NCI-H2227 (cell line): Measurements from ENCODE around the gene CHST3.
A peak's percentile ranks its signal among the peaks of the same experiment; 100 is the strongest.
"Not testable (repeated sequence)": the region's sequence is repeated elsewhere in the genome, so short reads cannot be mapped to it uniquely, and the experiment has no call there.

Experiments
- DNase-seq: peaks from one replicate; lab custom pipeline; 2025; ENCODE audit not compliant: unreplicated experiment; lab: John Stamatoyannopoulos, UW

CHST3 gene

DNA sequence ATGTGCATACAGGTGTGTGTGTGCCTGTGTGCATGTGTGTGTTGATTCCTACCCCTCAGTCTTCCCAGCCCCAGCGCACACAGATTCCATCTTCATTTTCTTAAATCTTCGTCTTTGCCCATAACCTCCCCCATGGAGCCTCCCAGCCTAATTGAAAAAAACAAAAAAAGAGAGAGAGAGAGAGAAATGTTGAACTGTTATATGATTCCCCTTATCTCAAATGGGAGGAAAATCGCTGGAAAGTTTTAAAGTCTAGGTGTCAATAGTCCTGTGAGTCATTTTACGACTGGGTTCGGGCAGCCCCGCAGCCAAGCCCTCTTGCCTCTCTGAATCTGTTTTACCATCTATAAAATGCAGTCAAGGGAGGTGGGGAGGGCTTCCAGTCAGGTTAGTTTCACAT lies 63.3 kb downstream of the CHST3 start:
- DNase-seq, result no peak

DNA sequence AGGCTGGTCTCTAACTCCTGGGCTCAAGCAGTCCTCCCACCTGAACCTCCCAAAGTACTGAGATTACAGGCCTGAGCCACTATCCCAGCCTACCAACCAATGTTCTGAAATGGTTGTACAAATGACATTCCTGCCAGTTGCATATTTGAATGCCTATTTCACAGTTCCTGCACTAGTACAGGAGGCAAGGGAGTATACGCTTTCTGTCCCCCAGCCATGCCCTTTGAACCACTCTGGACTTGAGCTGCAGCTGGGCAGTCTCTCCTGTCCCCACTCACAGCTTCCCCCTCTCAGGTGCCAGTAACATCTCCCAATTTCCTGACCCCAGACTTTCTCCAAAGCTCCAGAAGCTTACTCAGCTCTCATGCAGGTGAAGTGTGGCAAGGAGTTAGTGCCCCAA lies 65.2 kb downstream of the CHST3 start:
- no peak for DNase-seq

GRCh38 chr10:72030762-72031543 lies 66.8 kb downstream of the CHST3 start:
- no peak for DNase-seq

GRCh38 chr10:72031706-72032105 lies 67.5 kb downstream of the CHST3 start:
- DNase-seq, result no peak

DNA sequence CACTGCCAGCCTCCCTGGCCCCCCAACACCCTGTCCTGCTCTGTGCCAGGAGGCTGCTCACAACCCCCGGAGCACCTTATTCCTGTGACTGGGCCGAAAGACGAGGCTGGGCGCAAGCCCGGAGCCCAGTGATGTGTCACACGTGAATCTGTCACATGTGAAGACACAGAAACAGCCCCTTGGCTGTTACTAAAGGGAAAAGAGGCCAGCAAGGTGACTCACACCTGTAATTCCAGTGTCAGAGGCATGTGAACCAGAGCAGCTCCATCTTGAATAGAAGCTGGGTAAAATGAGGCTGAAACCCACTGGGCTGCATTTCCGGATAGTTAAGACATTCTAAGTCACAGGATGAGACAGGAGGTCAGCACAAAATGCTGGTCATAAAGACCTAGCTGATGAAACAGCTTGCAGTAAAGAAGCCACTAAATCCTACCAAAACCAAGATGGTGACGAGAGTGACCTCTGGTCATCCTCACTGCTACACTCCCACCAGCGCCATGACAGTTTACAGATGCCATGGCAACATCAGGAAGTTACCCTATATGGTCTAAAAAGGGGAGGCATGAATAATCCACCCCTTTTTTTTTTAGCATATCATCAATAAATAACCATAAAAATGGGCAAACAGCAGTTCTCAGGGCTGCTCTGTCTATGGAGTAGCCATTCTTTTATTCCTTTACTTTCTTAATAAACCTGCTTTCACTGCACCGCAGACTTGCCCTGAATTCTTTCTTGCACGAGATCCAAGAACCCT lies 68.4 kb downstream of the CHST3 start:
- DNase-seq, result not testable (repeated sequence)

DNA sequence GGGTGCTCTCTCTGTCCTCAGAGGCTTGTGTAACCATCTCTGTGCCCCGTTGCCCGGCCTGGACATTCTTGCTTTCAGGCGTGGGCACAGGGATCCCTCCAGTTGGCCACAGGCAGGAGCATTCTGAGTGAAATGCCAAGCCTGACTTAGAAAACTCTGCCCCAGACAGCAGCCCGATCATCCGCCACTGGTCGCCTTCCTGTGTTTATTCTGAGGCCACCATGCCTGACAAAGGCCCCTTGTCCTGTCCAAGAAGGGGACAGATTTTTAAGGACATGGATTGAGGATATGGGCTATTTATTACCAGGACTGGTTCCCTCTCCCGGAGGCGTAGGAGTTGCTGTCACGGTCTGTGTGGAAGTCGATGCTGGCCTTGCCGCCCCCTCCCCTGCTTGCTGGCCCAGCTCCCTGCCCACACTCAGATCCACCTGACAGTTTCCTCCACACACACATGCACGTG lies 69.9 kb downstream of the CHST3 start:
- no peak for DNase-seq

GRCh38 chr10:72034761-72035160 lies 70.6 kb downstream of the CHST3 start:
- DNase-seq, result no peak

DNA sequence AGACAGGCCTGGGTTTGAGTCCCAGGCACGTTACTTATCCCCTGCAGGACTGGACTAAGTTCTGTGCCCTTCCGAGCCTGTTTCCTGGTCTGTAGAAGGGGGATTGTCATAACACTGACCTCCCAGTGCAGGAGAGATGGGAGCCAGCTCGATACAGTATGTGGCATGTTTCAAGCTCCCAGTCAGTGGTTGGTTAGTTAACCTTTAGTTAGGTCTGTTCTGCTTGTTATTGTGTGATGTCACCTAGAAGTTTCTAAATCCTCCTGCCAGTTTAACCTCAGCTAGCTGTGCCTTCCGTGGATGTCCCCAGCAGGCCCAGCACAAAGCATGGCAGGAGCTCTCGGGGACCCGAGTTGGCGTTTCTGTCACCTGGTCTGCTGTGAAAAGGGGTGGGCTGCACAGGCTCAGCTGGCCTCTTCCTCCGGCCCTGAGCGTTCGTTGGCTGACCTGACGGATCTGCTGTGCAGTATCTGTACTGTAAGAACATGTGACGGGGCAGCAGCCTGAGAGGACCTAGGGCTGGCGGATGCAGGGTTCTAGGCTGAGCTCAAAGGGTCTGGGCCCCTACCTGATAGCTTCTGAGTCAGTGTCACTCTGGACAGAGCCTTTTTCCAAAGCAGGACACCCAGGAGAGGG lies 71.2 kb downstream of the CHST3 start:
- DNase-seq, result no peak

DNA sequence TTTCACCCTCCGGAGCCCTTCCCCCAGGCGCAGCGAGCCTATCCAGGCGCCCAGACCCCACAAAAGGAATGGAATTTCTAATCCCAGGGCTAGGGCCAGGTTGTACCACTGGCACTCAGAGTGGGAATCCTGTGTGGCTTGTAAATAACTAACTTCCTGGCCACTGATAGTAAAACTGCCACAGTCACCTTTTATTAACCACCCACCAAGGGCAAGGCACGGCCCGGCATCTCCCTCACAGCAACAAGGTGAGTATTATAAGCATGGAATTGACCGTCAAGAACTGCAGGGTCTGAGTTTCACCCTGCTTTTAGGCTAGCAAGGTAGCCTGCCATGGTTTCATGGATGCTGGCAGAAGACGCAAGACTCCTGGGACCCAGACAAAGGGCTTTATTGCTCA lies 73.1 kb downstream of the CHST3 start:
- no peak for DNase-seq

DNA sequence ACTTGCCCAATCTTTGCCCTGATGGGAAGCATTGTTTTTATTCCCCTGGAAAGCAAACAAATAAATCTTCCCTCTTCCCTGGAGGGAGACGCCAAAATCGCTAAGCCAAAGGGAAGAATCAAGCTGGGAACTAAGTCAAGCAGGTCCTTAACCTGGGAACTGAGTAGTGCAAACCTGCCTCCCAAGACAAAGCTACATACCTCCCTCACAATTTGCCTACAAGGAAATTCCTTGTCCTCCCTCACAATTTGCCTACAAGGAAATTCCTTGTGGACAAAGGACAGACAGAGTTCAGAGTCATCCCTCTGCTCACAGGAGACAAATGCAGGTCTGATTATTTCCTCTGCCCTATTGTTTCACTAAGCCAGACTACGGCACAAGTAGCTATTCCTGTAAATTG lies 73.6 kb downstream of the CHST3 start:
- DNase-seq, result no peak

GRCh38 chr10:72038458-72039001 lies 74.3 kb downstream of the CHST3 start:
- no peak for DNase-seq

DNA sequence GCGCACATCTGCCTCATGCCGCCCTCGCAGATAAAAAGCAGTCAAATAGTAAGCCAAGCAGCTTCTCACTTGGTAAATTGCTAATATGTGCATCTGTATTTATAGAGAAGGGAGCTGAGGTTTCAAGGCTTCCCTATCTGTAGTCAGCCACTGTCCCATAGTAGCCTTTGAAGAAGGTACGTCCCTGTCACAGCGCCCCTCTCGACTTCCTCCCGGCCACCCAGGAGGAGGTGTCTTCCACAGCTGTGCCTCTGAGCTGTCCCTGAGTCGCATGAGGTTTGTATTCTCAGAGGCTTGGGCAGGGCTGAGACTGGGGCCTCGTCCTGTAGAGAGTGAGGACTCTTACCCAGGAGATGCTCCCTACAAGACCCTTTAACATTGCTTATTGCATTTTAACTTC lies 75.2 kb downstream of the CHST3 start:
- no peak for DNase-seq

GRCh38 chr10:72041491-72041890 lies 77.3 kb downstream of the CHST3 start:
- DNase-seq, result no peak

GRCh38 chr10:72043016-72043834 lies 79.0 kb downstream of the CHST3 start:
- DNase-seq, result no peak

GRCh38 chr10:72044417-72045041 lies 80.3 kb downstream of the CHST3 start:
- DNase-seq, result no peak

GRCh38 chr10:72045586-72045985 lies 81.4 kb downstream of the CHST3 start:
- DNase-seq, result no peak

DNA sequence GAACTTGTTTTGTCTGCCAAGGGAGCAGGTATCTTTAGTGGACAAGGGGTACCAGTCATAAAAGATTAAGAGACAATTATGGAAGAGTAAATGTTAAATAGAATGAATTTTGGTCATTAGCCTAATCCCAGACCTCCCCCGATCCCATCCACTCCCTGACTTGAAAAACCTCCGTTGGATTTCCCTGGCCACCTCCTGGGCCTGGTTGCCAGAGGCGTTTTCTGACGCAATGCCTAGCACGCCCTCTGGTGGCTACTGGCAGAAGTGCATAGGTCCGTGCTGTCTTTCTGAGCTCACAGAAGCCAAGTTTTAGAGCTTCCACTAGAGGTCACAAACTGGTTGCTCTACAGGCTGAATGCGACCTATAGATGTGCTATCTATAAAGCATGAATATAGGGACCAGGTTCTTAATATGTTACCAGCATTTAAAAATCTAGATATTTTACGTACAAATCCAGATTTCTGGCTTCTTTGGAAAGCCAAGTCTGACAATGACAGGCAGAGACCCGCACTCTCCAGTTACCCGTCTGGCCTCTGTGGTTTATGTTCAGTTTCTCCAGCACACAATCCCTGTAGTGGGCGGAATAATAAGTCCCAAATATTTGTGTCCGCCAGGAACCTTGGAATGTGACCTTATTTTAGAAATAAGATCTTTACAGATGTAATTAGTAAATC lies 84.4 kb downstream of the CHST3 start:
- peak; percentile 87 for DNase-seq

DNA sequence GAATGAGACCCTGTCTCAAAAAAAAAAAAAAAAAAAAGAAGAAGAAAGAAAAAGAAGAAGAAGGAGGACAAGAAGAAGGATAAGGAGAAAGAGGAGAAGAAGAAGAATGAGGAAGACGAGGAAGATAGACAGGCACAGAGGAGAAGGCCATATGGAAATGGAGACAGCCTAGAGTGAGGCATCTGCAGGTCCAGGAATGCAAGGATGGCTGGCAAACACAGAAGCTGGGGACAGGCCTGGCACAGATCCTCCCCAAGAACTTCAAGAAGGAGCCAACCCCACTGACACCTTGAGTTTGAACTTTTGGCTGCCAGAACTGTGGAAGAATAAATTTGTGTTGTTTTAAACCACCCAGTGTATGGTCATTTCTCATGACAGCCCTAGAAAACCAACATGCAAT lies 85.3 kb downstream of the CHST3 start:
- no peak for DNase-seq

- no peak for DNase-seq
Measured at GRCh38 chr10:72049969-72050781, 86.0 kb downstream of the CHST3 start.
